ENCODE measurements around the gene ITGA5.

Gene ITGA5

GRCh38 chr12:54409267-54409666 is 9.8 kb downstream of the ITGA5 start:
- no peak for DNase-seq

- no peak for DNase-seq
These were observed 11.7 kb downstream of the ITGA5 start for GRCh38 chr12:54407183-54407905.

- DNase-seq = no peak
These were observed 13.5 kb downstream of the ITGA5 start for GRCh38 chr12:54405573-54405972.

DNA sequence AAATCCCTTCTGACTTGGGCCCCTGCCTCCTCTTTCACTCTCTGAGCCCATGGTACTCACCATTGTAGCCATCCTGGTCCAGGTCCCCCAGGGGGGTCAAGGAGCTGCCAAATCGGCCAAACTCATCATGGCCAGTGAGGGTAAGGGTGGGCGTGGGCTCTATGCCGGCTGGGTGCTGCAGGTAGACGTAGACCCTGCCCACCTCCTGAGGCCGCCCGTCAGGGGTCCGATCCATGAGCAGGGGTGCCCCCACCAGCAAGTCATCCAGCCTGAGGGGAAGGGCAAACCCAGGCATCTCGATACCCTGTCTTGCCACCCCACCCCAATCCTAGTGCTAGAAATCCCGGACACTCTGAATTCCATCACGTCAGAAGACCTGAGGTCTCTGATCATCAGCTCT is 14.0 kb downstream of the ITGA5 start:
- no peak for DNase-seq

- no peak for DNase-seq
These were observed 14.7 kb downstream of the ITGA5 start for GRCh38 chr12:54404061-54405004.

DNA sequence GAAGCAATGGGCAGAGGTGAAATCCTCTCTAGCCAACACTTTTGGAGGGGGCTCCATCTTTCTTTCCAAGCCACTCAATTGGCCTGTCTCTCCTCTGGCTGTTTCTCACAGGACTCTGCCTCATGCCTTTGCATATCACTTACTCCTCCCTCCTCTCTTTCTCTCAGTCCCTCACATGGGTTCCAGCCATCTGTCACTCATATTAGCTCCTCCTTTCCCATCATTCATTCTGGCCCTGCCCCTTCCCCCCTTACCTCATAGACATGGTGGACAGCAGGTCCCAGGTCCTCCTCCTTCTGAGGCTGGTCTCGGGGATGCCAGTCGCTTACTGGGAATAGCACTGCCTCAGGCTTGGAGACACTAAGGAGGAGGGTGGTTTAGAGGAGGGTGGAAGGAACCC is 17.9 kb downstream of the ITGA5 start:
- no peak for DNase-seq

DNA sequence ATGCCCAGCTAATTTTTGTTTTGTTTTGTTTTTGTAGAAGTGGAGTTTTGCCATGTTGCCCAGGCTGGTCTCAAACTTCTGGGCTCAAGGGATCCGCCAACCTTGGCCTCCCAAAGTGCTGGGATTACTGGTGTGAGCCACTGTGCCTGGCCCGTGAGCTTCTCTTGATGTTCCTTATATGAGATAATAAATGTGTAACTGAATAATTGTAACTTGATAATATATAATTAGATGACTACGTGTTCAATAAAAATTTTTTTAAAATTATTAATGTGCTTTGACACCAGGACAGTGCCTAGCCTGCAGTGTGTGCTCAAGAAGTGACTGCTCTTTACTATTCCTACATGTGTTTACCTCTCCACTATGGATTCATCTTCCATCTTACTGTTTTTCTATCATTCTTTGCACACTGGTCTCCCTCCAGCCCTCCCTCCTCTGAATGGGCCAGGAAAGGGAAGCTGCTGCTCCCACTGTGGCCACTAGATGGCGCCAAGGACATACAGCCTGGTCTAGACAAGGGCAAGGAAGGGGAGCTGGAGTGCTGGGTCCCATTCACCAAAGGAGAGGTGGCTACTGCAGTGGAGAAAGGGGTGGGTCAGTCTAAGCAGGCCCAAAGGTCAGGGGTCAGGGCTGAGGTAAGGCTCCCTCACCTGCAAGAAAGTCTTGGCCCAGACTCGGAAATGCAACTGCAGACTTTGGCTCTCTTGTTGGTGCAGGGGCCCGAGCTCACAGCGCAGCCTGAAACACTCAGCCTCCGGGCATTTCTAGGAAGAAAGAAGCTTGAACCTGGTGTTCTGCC is 19.9 kb downstream of the ITGA5 start:
- peak; percentile 70 for DNase-seq

DNA sequence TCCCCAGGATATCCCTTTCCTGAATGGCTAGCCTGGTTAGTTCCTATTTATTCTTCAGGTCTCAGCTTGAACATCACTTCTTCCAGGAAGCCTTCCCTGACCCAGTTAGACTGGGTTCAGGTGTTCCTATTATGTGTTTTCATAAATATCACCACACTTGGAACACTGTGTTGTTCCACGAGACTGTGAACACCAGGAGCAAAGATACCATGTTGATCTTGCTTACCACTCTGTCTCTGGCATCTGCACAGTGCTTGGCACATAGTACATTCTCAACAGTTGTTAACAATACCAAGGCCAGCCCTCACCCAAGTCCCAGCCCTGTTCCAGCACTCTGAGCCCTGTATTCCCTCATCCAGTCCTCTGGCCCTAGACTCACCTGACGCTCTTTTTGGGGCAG is 20.8 kb downstream of the ITGA5 start:
- no peak for DNase-seq

- DNase-seq = no peak
These were observed 21.9 kb downstream of the ITGA5 start for GRCh38 chr12:54397157-54397556.

GRCh38 chr12:54395545-54395944 is 23.5 kb downstream of the ITGA5 start:
- no peak for DNase-seq

GRCh38 chr12:54394986-54395385 is 24.1 kb downstream of the ITGA5 start:
- DNase-seq = no peak

GRCh38 chr12:54394281-54394719 is 24.8 kb downstream of the ITGA5 start:
- peak; percentile 50 for DNase-seq

- DNase-seq = no peak
These were observed 25.3 kb downstream of the ITGA5 start for GRCh38 chr12:54393743-54394142.

GRCh38 chr12:54393207-54393609 is 25.9 kb downstream of the ITGA5 start:
- DNase-seq = no peak

DNA sequence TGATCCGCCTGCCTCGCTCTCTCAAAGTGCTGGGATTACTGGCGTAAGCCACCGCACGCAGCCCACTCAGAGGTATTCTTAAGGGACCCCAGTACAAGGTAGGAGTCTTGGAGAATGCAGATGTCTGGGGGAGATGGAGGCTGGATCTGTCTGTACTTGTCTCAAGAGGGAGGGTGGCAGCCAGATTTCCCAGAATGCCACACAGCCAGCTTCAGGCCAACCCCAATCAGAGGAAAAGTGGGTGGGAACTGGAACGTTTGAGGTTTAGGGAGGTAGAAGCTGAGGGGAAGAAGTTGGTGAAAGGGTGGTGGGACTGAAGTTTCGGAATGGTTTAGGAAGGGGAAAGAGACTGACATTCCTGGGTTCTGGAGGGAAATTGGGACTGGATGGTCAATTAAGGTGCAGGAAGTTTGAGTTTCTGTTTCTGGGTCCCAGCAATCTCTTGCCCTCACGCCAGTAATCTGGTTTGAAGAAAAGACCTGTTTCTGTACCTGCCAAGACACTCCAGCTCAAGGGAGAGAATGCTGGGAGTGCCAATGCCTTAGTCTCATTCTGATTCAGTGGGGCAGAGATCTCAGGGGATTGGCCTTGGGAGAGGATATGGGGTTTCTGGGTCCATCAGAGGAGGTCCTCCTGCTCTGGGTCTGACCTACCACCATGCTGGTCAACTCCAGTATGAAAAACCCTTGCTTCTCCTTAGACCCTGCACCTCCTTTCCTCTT is 26.4 kb downstream of the ITGA5 start:
- no peak for DNase-seq

DNA sequence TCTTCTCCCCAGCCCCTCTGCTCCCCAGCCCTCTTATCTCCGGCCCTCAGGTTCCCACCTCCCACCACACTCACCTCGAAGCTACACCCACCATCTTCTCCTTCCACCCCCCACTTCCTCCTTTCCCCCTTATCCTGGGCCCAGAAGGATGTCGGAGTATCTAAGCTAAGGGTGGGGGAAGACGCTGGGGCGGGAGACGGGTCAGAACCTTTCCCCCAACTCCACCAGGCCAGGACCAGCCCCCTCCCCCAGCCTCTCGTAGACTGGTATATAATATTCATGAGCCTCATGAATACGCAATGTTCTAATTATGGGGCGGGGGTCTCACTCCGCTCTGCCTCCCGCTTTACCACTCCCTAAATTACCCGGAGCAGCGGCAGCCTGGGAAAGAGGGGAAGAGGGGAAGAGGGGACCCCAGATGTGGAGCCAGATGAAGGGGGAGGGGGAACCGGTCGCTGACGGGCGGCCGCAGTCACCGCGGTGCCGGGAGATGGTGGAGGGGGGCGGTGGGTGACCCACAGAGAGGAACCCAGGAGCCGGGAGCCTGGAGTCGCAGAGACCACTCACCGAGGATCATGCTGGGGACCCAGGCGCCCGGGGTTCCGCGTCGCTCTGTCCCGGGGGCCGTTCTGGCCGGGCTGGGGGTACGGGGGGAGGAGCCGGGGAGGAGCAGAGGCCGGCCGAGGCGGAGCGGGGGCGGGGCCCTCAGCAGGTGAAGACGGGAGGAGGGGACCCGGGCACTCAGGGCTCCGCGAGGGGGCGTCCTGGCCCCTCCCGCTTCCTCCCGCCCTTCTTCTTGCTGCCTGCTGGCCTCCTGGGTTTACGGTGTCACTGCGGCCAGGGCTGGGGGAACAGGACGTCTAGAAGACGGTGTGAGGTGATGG is 28.2 kb downstream of the ITGA5 start:
- DNase-seq = no peak

DNA sequence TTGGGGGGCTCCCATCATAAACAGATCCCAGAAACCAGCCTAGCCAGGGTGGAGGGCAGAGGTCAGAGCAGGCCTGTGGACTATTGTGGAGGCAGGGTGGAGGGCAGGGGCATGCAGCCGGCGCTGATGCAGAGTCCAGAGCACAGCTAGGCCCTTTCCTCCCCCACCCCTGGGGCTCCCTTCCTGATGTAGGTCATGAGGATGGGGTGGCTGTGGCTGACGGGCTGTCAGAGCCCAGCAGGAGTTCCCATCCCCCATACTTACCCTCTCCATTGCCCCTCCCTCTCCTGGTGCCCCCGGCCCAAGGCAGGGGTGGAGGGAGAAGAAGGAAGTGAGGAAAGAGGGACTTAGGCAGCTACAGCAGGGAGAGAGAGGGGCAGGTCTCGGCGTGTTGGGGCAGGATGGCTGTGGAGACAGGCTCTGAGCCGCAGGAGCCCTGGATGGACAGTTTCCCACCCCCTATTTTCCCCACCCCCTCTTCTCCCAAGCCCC is 28.8 kb downstream of the ITGA5 start:
- DNase-seq = no peak

DNA sequence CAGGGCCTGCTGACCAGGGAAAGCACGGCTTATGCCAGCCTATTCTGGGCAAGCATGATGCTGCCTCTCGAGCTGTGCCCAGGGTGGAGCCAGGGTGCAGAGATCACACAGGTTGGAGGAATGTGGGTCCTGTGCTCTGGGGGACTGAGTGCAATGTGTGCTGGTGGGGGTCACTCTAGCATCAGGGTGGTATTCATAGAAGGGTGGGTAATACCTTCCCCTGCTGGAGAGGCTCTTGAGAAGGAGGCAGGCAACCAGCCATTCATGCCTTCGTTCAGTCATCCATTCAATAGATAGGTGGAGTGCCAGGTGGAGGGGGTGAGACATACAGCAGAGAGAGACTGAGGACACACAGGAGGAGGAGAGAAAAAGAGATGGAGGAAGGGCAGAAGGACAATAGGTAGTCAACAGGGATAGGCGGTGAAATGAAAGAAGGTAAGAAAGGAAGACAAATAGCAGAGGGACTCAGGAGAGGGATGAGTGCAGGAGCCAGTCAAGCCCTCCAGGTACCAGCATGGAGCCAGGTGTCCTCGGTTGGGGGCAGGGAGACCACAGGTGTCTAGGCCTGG is 29.4 kb downstream of the ITGA5 start:
- no peak for DNase-seq

- DNase-seq = no peak
These were observed 29.9 kb downstream of the ITGA5 start for GRCh38 chr12:54389134-54389508.

DNA sequence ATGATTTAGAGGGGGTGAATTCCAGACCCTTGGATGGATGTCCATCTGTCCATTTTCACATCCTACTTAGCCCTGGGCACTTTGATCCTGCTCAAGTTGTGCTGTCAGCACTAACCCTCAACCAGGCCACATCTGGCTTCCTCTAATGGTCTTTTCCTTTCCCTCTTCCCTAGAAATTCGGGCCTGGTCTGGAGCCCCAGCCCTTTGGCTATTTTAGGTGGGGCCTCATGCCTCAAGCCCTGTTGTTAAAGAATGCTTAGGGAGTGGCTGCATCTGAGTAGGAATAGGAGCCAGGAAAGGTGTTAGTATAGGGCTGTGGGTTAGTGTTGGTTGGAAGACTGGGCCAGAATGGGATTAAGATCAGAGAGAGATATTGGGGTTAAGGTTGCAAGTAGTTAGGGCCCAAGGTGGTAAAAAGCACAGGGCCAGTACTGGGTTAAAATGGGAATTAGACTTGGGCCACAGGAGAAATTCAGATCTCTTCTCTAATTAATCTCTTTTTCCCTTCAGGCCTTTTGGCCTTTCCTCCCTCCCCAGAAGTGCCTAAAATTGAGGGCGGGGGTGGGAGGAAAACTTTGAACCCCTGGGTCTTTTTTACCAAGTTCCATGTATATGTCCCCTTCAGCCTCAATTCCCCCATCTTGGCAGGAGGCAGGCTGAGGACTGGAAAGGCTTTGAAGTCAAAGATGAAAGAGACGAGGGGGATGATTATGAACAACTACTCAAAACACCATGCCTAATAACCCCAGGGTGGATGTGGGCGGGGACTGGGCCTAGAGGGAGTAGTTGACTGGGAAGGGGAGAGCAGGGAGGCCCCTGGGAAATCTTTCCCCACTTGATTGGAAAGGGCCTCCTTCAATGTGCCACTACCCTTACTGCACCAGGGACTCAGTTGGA is 30.6 kb downstream of the ITGA5 start:
- no peak for DNase-seq

Data from HCEC 1CT (cell line).